ENCODE measurements around the gene MUC5AC. TPM values are rescaled to one million over a fixed set of nuclear protein-coding genes. Genes with fewer than 3 reads are reported as not detected.

MUC5AC gene
- total and polyA plus RNA-seq, 2 of the 13 experiments (the other 11 are each of a cell fraction or from before 2014, with no cell fraction given), result under 0.01 TPM; not detected in 1

- peak; percentile 73; the same call in 1 of the 2 replicates for TF ChIP-seq ZNF235 (CRISPR knock-in tag; IDR thresholded peaks at IDR 0.05; ENCODE audit: borderline replicate concordance)
- TF ChIP-seq CENPX (CRISPR knock-in tag; IDR thresholded peaks at IDR 0.05), result no peak
- no peak for TF ChIP-seq ZNF839 (CRISPR knock-in tag; IDR thresholded peaks at IDR 0.05; ENCODE audit: borderline replicate concordance)
- no peak for TF ChIP-seq ZNF770 (CRISPR knock-in tag; IDR thresholded peaks at IDR 0.05)
- 0 out of 2 replicates have a peak, but pooled peaks have one; percentile 33 for TF ChIP-seq ZBTB39 (CRISPR knock-in tag; IDR thresholded peaks at IDR 0.05)
- TF ChIP-seq MAX (IDR thresholded peaks at IDR 0.05), result peak; percentile 72
- peak; percentile 87 for TF ChIP-seq NFKB2 (CRISPR knock-in tag; IDR thresholded peaks at IDR 0.05; ENCODE audit: borderline replicate concordance)
- TF ChIP-seq GATAD1 (CRISPR knock-in tag; IDR thresholded peaks at IDR 0.05), result peak; percentile 39; the same call in 1 of the 2 replicates
- no peak for TF ChIP-seq RBAK (CRISPR knock-in tag; IDR thresholded peaks at IDR 0.05)
- TF ChIP-seq ZSCAN21 (CRISPR knock-in tag; IDR thresholded peaks at IDR 0.05; ENCODE audit: borderline replicate concordance), result peak; percentile 74
- no peak for TF ChIP-seq ESRRA (CRISPR knock-in tag; IDR thresholded peaks at IDR 0.05; ENCODE audit: low read depth)
- peak; percentile 99 for TF ChIP-seq RERE (CRISPR knock-in tag; IDR thresholded peaks at IDR 0.05; ENCODE audit: low read depth)
- peak; percentile 96 for TF ChIP-seq ZBTB7A (CRISPR knock-in tag; IDR thresholded peaks at IDR 0.05)
- TF ChIP-seq HBP1 (CRISPR knock-in tag; IDR thresholded peaks at IDR 0.05; ENCODE audit: low read depth), result 0 out of 2 replicates have a peak, but pooled peaks have one; percentile 63
These were observed 62.4 kb downstream of the MUC5AC start (continued) for GRCh38 chr11:1219834-1220815.

Data from HepG2 (cell line).